Psoas muscle (tissue), 8 donors: ENCODE data around the gene LMNTD2. TPM values are rescaled to one million over a fixed set of nuclear protein-coding genes. Genes with fewer than 3 reads are reported as not detected.

Experiments
- ATAC-seq, 4 donors: fragments of 200-7000 bp; cut with Tn5 transposase; one replicate each; pipeline ENCODE4 v1.9.1; 2020; ENCODE audit warnings: moderate library complexity in 3 of 4, mild to moderate bottlenecking in 2 of 4
- DNase-seq, 2 donors: peaks; one replicate each; pipeline ENCODE4 v3.0.0-alpha.2; 2020
- H3K27ac ChIP-seq: fragments of 200-600 bp; one replicate; pipeline ENCODE4 v1.8.0; 2022
- H3K27me3 ChIP-seq, 3 donors: fragments of 200-600 bp in 1 of 3; one replicate each; pipeline versions ENCODE4 v1.6.1 to v1.8.0; 2013 to 2022; ENCODE audit warnings: low read length in 2 of 3, mild to moderate bottlenecking in 2 of 3, moderate library complexity in 1 of 3; ENCODE audit not compliant: insufficient read depth in 3 of 3
- H3K36me3 ChIP-seq, 2 donors: fragments of 200-600 bp in 1 of 2; one replicate each; pipeline versions ENCODE4 v1.6.1 to v1.8.0; 2013 to 2022; ENCODE audit warnings: low read depth in 1 of 2, mild to moderate bottlenecking in 1 of 2, moderate library complexity in 1 of 2; ENCODE audit not compliant: insufficient read depth in 1 of 2
- H3K4me1 ChIP-seq: fragments of 200-600 bp; one replicate; pipeline ENCODE4 v1.8.0; 2022
- H3K4me3 ChIP-seq: fragments of 200-600 bp; one replicate; pipeline ENCODE4 v1.8.0; 2022; ENCODE audit warnings: mild to moderate bottlenecking
- H3K9me3 ChIP-seq: fragments of 200-600 bp; one replicate; pipeline ENCODE4 v1.8.0; 2022
- CTCF ChIP-seq: fragments of 200-600 bp; IDR thresholded peaks from one replicate; pipeline ENCODE4 v1.8.0; 2022; ENCODE audit warnings: antibody characterized with exemption
- whole genome bisulfite sequencing, 3 donors: extraction: QIAGEN DNeasy Blood & Tissue Kit; methylation state at CpG; one replicate each; pipeline versions ENCODE4 v1.1.6 to v1.1.7; 2013; 5-methylcytosine and 5-hydroxymethylcytosine counted together
- intact Hi-C, 2 donors: fragments of 100-400 bp; cut with DNase I; formaldehyde crosslinking; loops; one replicate each; pipeline versions ENCODE4 v1.11.0 to v1.14.2; 2022
- polyA plus RNA-seq, 3 donors: library from polyadenylated mRNA; stranded (reverse); fragments of 200-250 nt; gene quantifications; one replicate each; pipeline ENCODE4 v1.2.3, GENCODE V29; 2013
- total RNA-seq, 4 donors: library from RNA; stranded (reverse); fragmentation: NEBNext Ultra II Directional in 2 of 4; extraction: Animal tissue kit (Norgen Biotek cat#: 25700) in 2 of 4; gene quantifications; one replicate each; pipeline versions ENCODE4 v1.2.1 to v1.2.4, GENCODE V29; 2021 to 2023
- donor health status: healthy with polysubstance abuse.
- donor health status: DM: no; HTN: no; CAD: no; lungs with moderate emphysema.
- donor health status: Bipolar disorder and iron deficiency.
- donor health status: healthy.
- donor health status: DM: yes; HTN: yes; CAD: no.
- donor health status: DM: no; HTN: no; CAD: no.
- donor health status: DM: no; HTN: no; CAD: no.
- donor health status: DM: yes; HTN: yes; CAD: no.

LMNTD2 gene
- total and polyA plus RNA-seq, 7 donors, result 0.04 to 0.27 (median 0.12) TPM; not detected in 2

GRCh38 chr11:550021-550745, 10.4 kb downstream of the LMNTD2 start:
- Histone ChIP-seq H3K27me3 (peaks cover 0 to 35% (median 13%) of the 10 kb centered on the region in 3 donors), H3K9me3 (no peaks in the 10 kb centered on the region), H3K27ac (no peak overlapping the region), H3K4me1 (peaks cover 5% of the 10 kb centered on the region), H3K36me3 (no peaks in the 10 kb centered on the region), H3K4me3 (no peak overlapping the region)
- no peak for ATAC-seq
- WGBS, 3 donors, result 94 to 98% (median 95%) methylated on average over 25 of the region's 25 CpGs
- intact Hi-C loops, result no loop called here
- DNase-seq, result peak in 1 of 2 donors; percentile 16
- TF ChIP-seq CTCF, result no peak

- no peak for TF ChIP-seq CTCF
- intact Hi-C loops, result no loop called here
- Histone ChIP-seq H3K9me3 (no peaks in the 10 kb centered on the region), H3K27me3 (peaks cover 0 to 25% (median 7%) of the 10 kb centered on the region in 3 donors), H3K4me1 (no peaks in the 10 kb centered on the region), H3K4me3 (no peak overlapping the region), H3K36me3 (no peaks in the 10 kb centered on the region), H3K27ac (no peak overlapping the region)
- WGBS, 3 donors, result 73 to 81% (median 76%) methylated on average over 30 to 32 of the region's 32 CpGs
- DNase-seq, result peak in 1 of 2 donors; percentile 9
- no peak for ATAC-seq
These were observed 11.6 kb downstream of the LMNTD2 start for GRCh38 chr11:548700-549603.

- WGBS, 3 donors, result 81 to 84% (median 83%) methylated on average over 10 to 11 of the region's 11 CpGs
- Histone ChIP-seq H3K4me3 (no peak overlapping the region), H3K36me3 (no peaks in the 10 kb centered on the region), H3K9me3 (no peaks in the 10 kb centered on the region), H3K27me3 (no peaks in the 10 kb centered on the region), H3K4me1 (no peaks in the 10 kb centered on the region), H3K27ac (no peak overlapping the region)
- ATAC-seq (no peak), DNase-seq (peak in 1 of 2 donors; percentile 6)
- intact Hi-C loops, result no loop called here
- no peak for TF ChIP-seq CTCF
These were observed 15.4 kb downstream of the LMNTD2 start for GRCh38 chr11:545171-545570.

GRCh38 chr11:544817-545166, 15.7 kb downstream of the LMNTD2 start:
- Histone ChIP-seq H3K4me1 (no peaks in the 10 kb centered on the region), H3K27ac (no peak overlapping the region), H3K4me3 (no peak overlapping the region), H3K36me3 (no peaks in the 10 kb centered on the region), H3K27me3 (peaks cover 0 to 3% (median 0%) of the 10 kb centered on the region in 3 donors), H3K9me3 (no peaks in the 10 kb centered on the region)
- DNase-seq, result no peak
- 74 to 95% (median 76%) methylated on average over 5 of the region's 5 CpGs for WGBS, 3 donors
- no peak for ATAC-seq
- no peak for TF ChIP-seq CTCF
- intact Hi-C loops, result no loop called here
